Measurements from ENCODE around the gene TCF19.

The TCF19 gene

GRCh38 chr6:31128093-31128676, 30.2 kb upstream of the TCF19 start:
- DNase-seq (ENCODE audit: low read depth in 3 of 3, low spot score in 1 of 3), result peak; percentile 43 to 62 (median 48)

GRCh38 chr6:31129130-31129529, 29.3 kb upstream of the TCF19 start:
- DNase-seq (ENCODE audit: low read depth in 3 of 3, low spot score in 1 of 3), result no peak

- DNase-seq (ENCODE audit: low read depth in 3 of 3, low spot score in 1 of 3), result no peak
These were observed 27.6 kb upstream of the TCF19 start for GRCh38 chr6:31130751-31131150.

- DNase-seq (ENCODE audit: low read depth in 3 of 3, low spot score in 1 of 3), result no peak
These were observed 26.8 kb upstream of the TCF19 start for GRCh38 chr6:31131595-31131994.

GRCh38 chr6:31132806-31133205, 25.6 kb upstream of the TCF19 start:
- DNase-seq (ENCODE audit: low read depth in 3 of 3, low spot score in 1 of 3), result no peak

GRCh38 chr6:31135710-31136109, 22.7 kb upstream of the TCF19 start:
- DNase-seq (ENCODE audit: low read depth in 3 of 3, low spot score in 1 of 3), result no peak

GRCh38 chr6:31138982-31139381, 19.4 kb upstream of the TCF19 start, which contains the start of gene PSORS1C2:
PSORS1C2 (minus strand) TSS chr6:31139066; CDS start chr6:31139026, 40 bp downstream.
- DNase-seq (ENCODE audit: low read depth in 3 of 3, low spot score in 1 of 3), result no peak

- DNase-seq (ENCODE audit: low read depth in 3 of 3, low spot score in 1 of 3), result no peak
These were observed 18.8 kb upstream of the TCF19 start for GRCh38 chr6:31139599-31139998.

- no peak for DNase-seq (ENCODE audit: low read depth in 3 of 3, low spot score in 1 of 3)
These were observed 17.7 kb upstream of the TCF19 start for GRCh38 chr6:31140643-31141042.

GRCh38 chr6:31142361-31142761, 16.0 kb upstream of the TCF19 start:
- DNase-seq (ENCODE audit: low read depth in 3 of 3, low spot score in 1 of 3), result no peak

- DNase-seq (ENCODE audit: low read depth in 3 of 3, low spot score in 1 of 3), result no peak
These were observed 15.2 kb upstream of the TCF19 start for GRCh38 chr6:31143148-31143547.

- no peak for DNase-seq (ENCODE audit: low read depth in 3 of 3, low spot score in 1 of 3)
These were observed 14.0 kb upstream of the TCF19 start for GRCh38 chr6:31144296-31144969.

GRCh38 chr6:31144970-31145340, 13.4 kb upstream of the TCF19 start:
- DNase-seq (ENCODE audit: low read depth in 3 of 3, low spot score in 1 of 3), result no peak

GRCh38 chr6:31145386-31145785, 13.0 kb upstream of the TCF19 start:
- no peak for DNase-seq (ENCODE audit: low read depth in 3 of 3, low spot score in 1 of 3)

- no peak for DNase-seq (ENCODE audit: low read depth in 3 of 3, low spot score in 1 of 3)
These were observed 8.5 kb upstream of the TCF19 start for GRCh38 chr6:31149827-31150447.

- DNase-seq (ENCODE audit: low read depth in 3 of 3, low spot score in 1 of 3), result no peak
These were observed 5.6 kb upstream of the TCF19 start for GRCh38 chr6:31152781-31153180.

GRCh38 chr6:31154436-31154835, 4.0 kb upstream of the TCF19 start:
- no peak for DNase-seq (ENCODE audit: low read depth in 3 of 3, low spot score in 1 of 3)

GRCh38 chr6:31156641-31157040, 1.7 kb upstream of the TCF19 start:
- DNase-seq (ENCODE audit: low read depth in 3 of 3, low spot score in 1 of 3), result no peak

GRCh38 chr6:31157513-31158139, 763 bp upstream of the TCF19 start, which contains the start of gene CCHCR1:
CCHCR1 (minus strand) TSS chr6:31157802; CDS start chr6:31157600, 202 bp downstream.
- no peak for DNase-seq (ENCODE audit: low read depth in 3 of 3, low spot score in 1 of 3)

- DNase-seq (ENCODE audit: low read depth in 3 of 3, low spot score in 1 of 3), result no peak
These were observed 770 bp downstream of the TCF19 start for GRCh38 chr6:31158863-31159855.
